K562 (cell line): Measurements from ENCODE around the gene DNASE1L3.

ENCODE experiments used
- ATF3 ChIP-seq, 2 experiments: fragments of 450-650 bp in 1 of 2; sonication (generic) in 1 of 2; formaldehyde crosslinking in 1 of 2; IDR thresholded peaks in 1 of 2; conservative IDR thresholded peaks in 1 of 2; 2 replicates each; pipeline versions ENCODE4 v1.6.1 to v1.8.1; 2016 to 2023; ENCODE audit warnings: mild to moderate bottlenecking in 2 of 2, moderate library complexity in 2 of 2, inconsistent platforms in 1 of 2, missing genetic modification reagents in 1 of 2
- MAFK ChIP-seq: IDR thresholded peaks from 2 replicates; pipeline ENCODE4 v1.6.1; 2011; ENCODE audit warnings: low read length, improper control_type of control experiment
- MTA2 ChIP-seq: fragments of 450-650 bp; IDR thresholded peaks from 2 replicates; pipeline ENCODE4 v1.6.1; 2016; ENCODE audit warnings: low read depth
- NFYB ChIP-seq: IDR thresholded peaks from 2 replicates; pipeline ENCODE4 v1.6.1; 2011; ENCODE audit warnings: mild to moderate bottlenecking, moderate library complexity; ENCODE audit not compliant: insufficient read length; ENCODE audit errors: extremely low read depth
- POLR2A ChIP-seq: fragments of 450-650 bp; conservative IDR thresholded peaks from 2 replicates; pipeline ENCODE4 v1.6.1; 2016
- TAF7 ChIP-seq: fragments of 450-650 bp; IDR thresholded peaks from 2 replicates; pipeline ENCODE4 v1.6.1; 2016; ENCODE audit warnings: missing genetic modification characterization, missing compliant biosample characterization
- ZBTB8A ChIP-seq: fragments of 450-650 bp; IDR thresholded peaks from 2 replicates; pipeline ENCODE4 v1.6.1; 2018; ENCODE audit warnings: mild to moderate bottlenecking, moderate library complexity; ENCODE audit not compliant: partially characterized antibody
- ZNF224 ChIP-seq: sonication (generic); formaldehyde crosslinking; IDR thresholded peaks from 2 replicates; pipeline ENCODE4 v1.8.0; 2022; ENCODE audit warnings: mild to moderate bottlenecking, missing genetic modification reagents
- ZNF444 ChIP-seq: fragments of 250-450 bp; sonication (Bioruptor Pico); IDR thresholded peaks from 2 replicates; pipeline ENCODE4 v1.4.0; 2020; ENCODE audit warnings: mild to moderate bottlenecking, moderate library complexity
- ZZZ3 ChIP-seq: fragments of 450-650 bp; IDR thresholded peaks from 2 replicates; pipeline ENCODE4 v1.6.1; 2016; ENCODE audit warnings: antibody characterized with exemption, mild to moderate bottlenecking, moderate library complexity
- TF ChIP-seq, protein P1 (sequence below), 3 experiments: IDR thresholded peaks in 2 of 3; conservative IDR thresholded peaks in 1 of 3; 2 replicates each; pipeline ENCODE4 v1.5.1; 2011 to 2012; ENCODE audit warnings: low read length in 3 of 3, mild to moderate bottlenecking in 3 of 3, control low read depth in 2 of 3, improper control_type of control experiment in 1 of 3, inconsistent platforms in 1 of 3, low read depth in 1 of 3, mixed read lengths in 1 of 3, moderate library complexity in 1 of 3; ENCODE audit not compliant: insufficient read depth in 2 of 3
- TF ChIP-seq, protein P2 (sequence below): sonication (generic); formaldehyde crosslinking; IDR thresholded peaks from 2 replicates; pipeline ENCODE4 v1.8.1; 2023; ENCODE audit warnings: mild to moderate bottlenecking, missing genetic modification reagents
- TF ChIP-seq, protein P3 (sequence below): sonication (generic); formaldehyde crosslinking; IDR thresholded peaks from 2 replicates; pipeline ENCODE4 v1.8.0; 2022; ENCODE audit warnings: missing genetic modification reagents, mild to moderate bottlenecking, borderline replicate concordance

- TF ChIP-seq MAFK = no peak
- TF ChIP-seq POLR2A = no peak
- TF ChIP-seq, protein P1, sequence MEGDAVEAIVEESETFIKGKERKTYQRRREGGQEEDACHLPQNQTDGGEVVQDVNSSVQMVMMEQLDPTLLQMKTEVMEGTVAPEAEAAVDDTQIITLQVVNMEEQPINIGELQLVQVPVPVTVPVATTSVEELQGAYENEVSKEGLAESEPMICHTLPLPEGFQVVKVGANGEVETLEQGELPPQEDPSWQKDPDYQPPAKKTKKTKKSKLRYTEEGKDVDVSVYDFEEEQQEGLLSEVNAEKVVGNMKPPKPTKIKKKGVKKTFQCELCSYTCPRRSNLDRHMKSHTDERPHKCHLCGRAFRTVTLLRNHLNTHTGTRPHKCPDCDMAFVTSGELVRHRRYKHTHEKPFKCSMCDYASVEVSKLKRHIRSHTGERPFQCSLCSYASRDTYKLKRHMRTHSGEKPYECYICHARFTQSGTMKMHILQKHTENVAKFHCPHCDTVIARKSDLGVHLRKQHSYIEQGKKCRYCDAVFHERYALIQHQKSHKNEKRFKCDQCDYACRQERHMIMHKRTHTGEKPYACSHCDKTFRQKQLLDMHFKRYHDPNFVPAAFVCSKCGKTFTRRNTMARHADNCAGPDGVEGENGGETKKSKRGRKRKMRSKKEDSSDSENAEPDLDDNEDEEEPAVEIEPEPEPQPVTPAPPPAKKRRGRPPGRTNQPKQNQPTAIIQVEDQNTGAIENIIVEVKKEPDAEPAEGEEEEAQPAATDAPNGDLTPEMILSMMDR (IDR thresholded peaks at IDR 0.05 in 2 of 3, conservative IDR thresholded peaks at IDR 0.05 in 1 of 3; ENCODE audit: insufficient read depth in 2 of 3, low read depth in 1 of 3, low read length in 3 of 3) = no peak
- TF ChIP-seq TAF7 (tag) = no peak
- TF ChIP-seq ZBTB8A = no peak
- TF ChIP-seq ZZZ3 = no peak
- TF ChIP-seq NFYB = no peak
- TF ChIP-seq ZNF224 = no peak
- TF ChIP-seq ZNF444 (CRISPR knock-in tag) = no peak
- TF ChIP-seq, protein P2, sequence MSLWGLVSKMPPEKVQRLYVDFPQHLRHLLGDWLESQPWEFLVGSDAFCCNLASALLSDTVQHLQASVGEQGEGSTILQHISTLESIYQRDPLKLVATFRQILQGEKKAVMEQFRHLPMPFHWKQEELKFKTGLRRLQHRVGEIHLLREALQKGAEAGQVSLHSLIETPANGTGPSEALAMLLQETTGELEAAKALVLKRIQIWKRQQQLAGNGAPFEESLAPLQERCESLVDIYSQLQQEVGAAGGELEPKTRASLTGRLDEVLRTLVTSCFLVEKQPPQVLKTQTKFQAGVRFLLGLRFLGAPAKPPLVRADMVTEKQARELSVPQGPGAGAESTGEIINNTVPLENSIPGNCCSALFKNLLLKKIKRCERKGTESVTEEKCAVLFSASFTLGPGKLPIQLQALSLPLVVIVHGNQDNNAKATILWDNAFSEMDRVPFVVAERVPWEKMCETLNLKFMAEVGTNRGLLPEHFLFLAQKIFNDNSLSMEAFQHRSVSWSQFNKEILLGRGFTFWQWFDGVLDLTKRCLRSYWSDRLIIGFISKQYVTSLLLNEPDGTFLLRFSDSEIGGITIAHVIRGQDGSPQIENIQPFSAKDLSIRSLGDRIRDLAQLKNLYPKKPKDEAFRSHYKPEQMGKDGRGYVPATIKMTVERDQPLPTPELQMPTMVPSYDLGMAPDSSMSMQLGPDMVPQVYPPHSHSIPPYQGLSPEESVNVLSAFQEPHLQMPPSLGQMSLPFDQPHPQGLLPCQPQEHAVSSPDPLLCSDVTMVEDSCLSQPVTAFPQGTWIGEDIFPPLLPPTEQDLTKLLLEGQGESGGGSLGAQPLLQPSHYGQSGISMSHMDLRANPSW (CRISPR knock-in tag) = no peak
- TF ChIP-seq ATF3 (IDR thresholded peaks at IDR 0.05) = no peak
- no peak for TF ChIP-seq ATF3 (CRISPR knock-in tag; conservative IDR thresholded peaks at IDR 0.05)
- TF ChIP-seq MTA2 = no peak
- TF ChIP-seq, protein P3, sequence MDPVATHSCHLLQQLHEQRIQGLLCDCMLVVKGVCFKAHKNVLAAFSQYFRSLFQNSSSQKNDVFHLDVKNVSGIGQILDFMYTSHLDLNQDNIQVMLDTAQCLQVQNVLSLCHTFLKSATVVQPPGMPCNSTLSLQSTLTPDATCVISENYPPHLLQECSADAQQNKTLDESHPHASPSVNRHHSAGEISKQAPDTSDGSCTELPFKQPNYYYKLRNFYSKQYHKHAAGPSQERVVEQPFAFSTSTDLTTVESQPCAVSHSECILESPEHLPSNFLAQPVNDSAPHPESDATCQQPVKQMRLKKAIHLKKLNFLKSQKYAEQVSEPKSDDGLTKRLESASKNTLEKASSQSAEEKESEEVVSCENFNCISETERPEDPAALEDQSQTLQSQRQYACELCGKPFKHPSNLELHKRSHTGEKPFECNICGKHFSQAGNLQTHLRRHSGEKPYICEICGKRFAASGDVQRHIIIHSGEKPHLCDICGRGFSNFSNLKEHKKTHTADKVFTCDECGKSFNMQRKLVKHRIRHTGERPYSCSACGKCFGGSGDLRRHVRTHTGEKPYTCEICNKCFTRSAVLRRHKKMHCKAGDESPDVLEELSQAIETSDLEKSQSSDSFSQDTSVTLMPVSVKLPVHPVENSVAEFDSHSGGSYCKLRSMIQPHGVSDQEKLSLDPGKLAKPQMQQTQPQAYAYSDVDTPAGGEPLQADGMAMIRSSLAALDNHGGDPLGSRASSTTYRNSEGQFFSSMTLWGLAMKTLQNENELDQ = no peak
Observed at GRCh38 chr3:58155838-58156237, 54.9 kb downstream of the DNASE1L3 start.
